Psoas muscle (tissue), 8 donors: ENCODE measurements around the gene C19orf47. TPM values are rescaled to one million over a fixed set of nuclear protein-coding genes. Genes with fewer than 3 reads are reported as not detected.

ENCODE experiments used
- ATAC-seq, 4 donors: fragments of 200-7000 bp; cut with Tn5 transposase; one replicate each; pipeline ENCODE4 v1.9.1; 2020; ENCODE audit warnings: moderate library complexity in 3 of 4, mild to moderate bottlenecking in 2 of 4
- DNase-seq, 2 donors: peaks; one replicate each; pipeline ENCODE4 v3.0.0-alpha.2; 2020
- H3K27ac ChIP-seq: fragments of 200-600 bp; one replicate; pipeline ENCODE4 v1.8.0; 2022
- H3K27me3 ChIP-seq, 3 donors: fragments of 200-600 bp in 1 of 3; one replicate each; pipeline versions ENCODE4 v1.6.1 to v1.8.0; 2013 to 2022; ENCODE audit warnings: low read length in 2 of 3, mild to moderate bottlenecking in 2 of 3, moderate library complexity in 1 of 3; ENCODE audit not compliant: insufficient read depth in 3 of 3
- H3K36me3 ChIP-seq, 2 donors: fragments of 200-600 bp in 1 of 2; one replicate each; pipeline versions ENCODE4 v1.6.1 to v1.8.0; 2013 to 2022; ENCODE audit warnings: low read depth in 1 of 2, mild to moderate bottlenecking in 1 of 2, moderate library complexity in 1 of 2; ENCODE audit not compliant: insufficient read depth in 1 of 2
- H3K4me1 ChIP-seq: fragments of 200-600 bp; one replicate; pipeline ENCODE4 v1.8.0; 2022
- H3K4me3 ChIP-seq: fragments of 200-600 bp; one replicate; pipeline ENCODE4 v1.8.0; 2022; ENCODE audit warnings: mild to moderate bottlenecking
- H3K9me3 ChIP-seq: fragments of 200-600 bp; one replicate; pipeline ENCODE4 v1.8.0; 2022
- CTCF ChIP-seq: fragments of 200-600 bp; IDR thresholded peaks from one replicate; pipeline ENCODE4 v1.8.0; 2022; ENCODE audit warnings: antibody characterized with exemption
- WGBS, 3 donors: extraction: QIAGEN DNeasy Blood & Tissue Kit; methylation state at CpG; one replicate each; pipeline versions ENCODE4 v1.1.6 to v1.1.7; 2013; 5-methylcytosine and 5-hydroxymethylcytosine counted together
- intact Hi-C, 2 donors: fragments of 100-400 bp; cut with DNase I; formaldehyde crosslinking; loops; one replicate each; pipeline versions ENCODE4 v1.11.0 to v1.14.2; 2022
- polyA plus RNA-seq, 3 donors: library from polyadenylated mRNA; stranded (reverse); fragments of 200-250 nt; gene quantifications; one replicate each; pipeline ENCODE4 v1.2.3, GENCODE V29; 2013
- total RNA-seq, 4 donors: library from RNA; stranded (reverse); fragmentation: NEBNext Ultra II Directional in 2 of 4; extraction: Animal tissue kit (Norgen Biotek cat#: 25700) in 2 of 4; gene quantifications; one replicate each; pipeline versions ENCODE4 v1.2.1 to v1.2.4, GENCODE V29; 2021 to 2023
- donor health status: healthy with polysubstance abuse.
- donor health status: DM: no; HTN: no; CAD: no; lungs with moderate emphysema.
- donor health status: Bipolar disorder and iron deficiency.
- donor health status: healthy.
- donor health status: DM: yes; HTN: yes; CAD: no.
- donor health status: DM: no; HTN: no; CAD: no.
- donor health status: DM: no; HTN: no; CAD: no.
- donor health status: DM: yes; HTN: yes; CAD: no.

Gene C19orf47
- total and polyA plus RNA-seq, 7 donors = 220 to 436 (median 299) TPM

- no peak for TF ChIP-seq CTCF
- intact Hi-C loops = loop anchor here (5.0 to 10.0 kb wide), 2 partner anchors 292 to 330 kb away; no protein-coding TSS in a partner anchor
- H3K36me3 ChIP-seq = no peaks in the 10 kb centered on the region
- no peak for DNase-seq
- H3K27ac ChIP-seq = no peak overlapping the region
- H3K9me3 ChIP-seq = no peaks in the 10 kb centered on the region
- H3K4me3 ChIP-seq = no peak overlapping the region
- 84 to 87% (median 84%) methylated on average over 6 of the region's 6 CpGs for WGBS, 3 donors
- no peaks in the 10 kb centered on the region for H3K4me1 ChIP-seq
- ATAC-seq = no peak
- no peaks in the 10 kb centered on the region for H3K27me3 ChIP-seq
Measured at GRCh38 chr19:40302224-40303011, 45.8 kb downstream of the C19orf47 start.

- ATAC-seq = no peak
- no peaks in the 10 kb centered on the region for H3K9me3 ChIP-seq
- no peak overlapping the region for H3K27ac ChIP-seq
- DNase-seq = no peak
- H3K4me1 ChIP-seq = no peaks in the 10 kb centered on the region
- intact Hi-C loops = loop anchor here (5.0 to 10.0 kb wide), 2 partner anchors 294 to 332 kb away; no protein-coding TSS in a partner anchor
- H3K36me3 ChIP-seq = no peaks in the 10 kb centered on the region
- TF ChIP-seq CTCF = no peak
- WGBS, 3 donors = 94 to 95% (median 95%) methylated on average over 4 of the region's 4 CpGs
- H3K4me3 ChIP-seq = no peak overlapping the region
- no peaks in the 10 kb centered on the region for H3K27me3 ChIP-seq
Measured at GRCh38 chr19:40300668-40301067, 47.5 kb downstream of the C19orf47 start.

- Histone ChIP-seq H3K4me1 (no peaks in the 10 kb centered on the region), H3K9me3 (no peaks in the 10 kb centered on the region), H3K27me3 (no peaks in the 10 kb centered on the region), H3K36me3 (no peaks in the 10 kb centered on the region), H3K27ac (no peak overlapping the region), H3K4me3 (no peak overlapping the region)
- DNase-seq (no peak), ATAC-seq (no peak)
- WGBS, 3 donors = 64 to 69% (median 67%) methylated on average over 3 of the region's 3 CpGs
- TF ChIP-seq CTCF = no peak
- intact Hi-C loops = no loop called here
Measured at GRCh38 chr19:40298026-40298425, 50.2 kb downstream of the C19orf47 start.

GRCh38 chr19:40294560-40294959, 53.6 kb downstream of the C19orf47 start:
- no peak for TF ChIP-seq CTCF
- no peaks in the 10 kb centered on the region for H3K27me3 ChIP-seq
- no peak for ATAC-seq
- H3K27ac ChIP-seq = no peak overlapping the region
- WGBS, 3 donors = 82 to 86% (median 84%) methylated on average over 6 of the region's 6 CpGs
- no peaks in the 10 kb centered on the region for H3K9me3 ChIP-seq
- intact Hi-C loops = no loop called here
- DNase-seq = no peak
- H3K36me3 ChIP-seq = no peaks in the 10 kb centered on the region
- H3K4me3 ChIP-seq = no peak overlapping the region
- no peaks in the 10 kb centered on the region for H3K4me1 ChIP-seq
